H1 (cell line): ENCODE data around the gene AAMDC. TPM values are rescaled to one million over a fixed set of nuclear protein-coding genes. Genes with fewer than 3 reads are reported as not detected.

Experiments used
- CTCF ChIA-PET: fragments of 300-600 bp; sonication (Branson Sonifier 250); formaldehyde crosslinking; loops from one replicate; lab custom pipeline; 2021; ENCODE audit not compliant: partially characterized antibody; lab: Charles Lee
- POLR2A ChIA-PET: fragments of 300-600 bp; sonication (Branson Sonifier 250); formaldehyde crosslinking; loops from one replicate; lab custom pipeline; 2021; ENCODE audit warnings: inconsistent platforms; ENCODE audit not compliant: partially characterized antibody; lab: Charles Lee
- DNase-seq, 2 experiments: peaks; one replicate each; pipeline versions ENCODE4 v3.0.0 to v3.0.0-alpha.2; 2010 to 2022; ENCODE audit warnings: low spot score in 2 of 2, low read depth in 1 of 2, mixed read lengths in 1 of 2
- FAIRE-seq: peaks from 2 replicates; lab custom pipeline; 2011; peaks lifted over from hg19 to GRCh38; lab: Jason Lieb, UNC
- H2AFZ ChIP-seq: 2 replicates; pipeline ENCODE4 v1.8.1; 2012; ENCODE audit warnings: low read length, inconsistent platforms
- H2AK5ac ChIP-seq: 2 replicates; pipeline ENCODE4 v1.6.1; 2013; ENCODE audit warnings: low read depth, low read length
- H2BK120ac ChIP-seq: replicated peaks from 2 replicates; pipeline ENCODE3; 2013; ENCODE audit warnings: low read depth, low read length, inconsistent platforms
- H2BK12ac ChIP-seq: 2 replicates; pipeline ENCODE4 v1.6.1; 2013; ENCODE audit warnings: low read depth, low read length
- H2BK15ac ChIP-seq: 2 replicates; pipeline ENCODE4 v1.6.1; 2013; ENCODE audit warnings: low read length
- H2BK20ac ChIP-seq: 2 replicates; pipeline ENCODE4 v1.6.1; 2013; ENCODE audit warnings: low read length
- H2BK5ac ChIP-seq: 2 replicates; pipeline ENCODE4 v1.6.1; 2013; ENCODE audit warnings: low read depth, low read length
- H3K14ac ChIP-seq: 2 replicates; pipeline ENCODE4 v1.6.1; 2013; ENCODE audit warnings: inconsistent platforms; ENCODE audit not compliant: insufficient read length
- H3K18ac ChIP-seq: 2 replicates; pipeline ENCODE4 v1.6.1; 2013; ENCODE audit warnings: low read length; ENCODE audit errors: extremely low read depth
- H3K23ac ChIP-seq: 2 replicates; pipeline ENCODE4 v1.6.1; 2013; ENCODE audit warnings: inconsistent platforms; ENCODE audit not compliant: insufficient read length
- H3K23me2 ChIP-seq: 2 replicates; pipeline ENCODE4 v1.6.1; 2013; ENCODE audit warnings: low read depth, low read length
- H3K27ac ChIP-seq: 2 replicates; pipeline ENCODE4 v1.6.1; 2011; ENCODE audit warnings: low read depth, low read length, inconsistent platforms
- H3K27me3 ChIP-seq, 4 experiments: replicated peaks in 1 of 4; 1 replicate in 1 of 4; 2 replicates in 3 of 4; pipeline versions ENCODE4 v1.6.1 to v1.8.1; 2011 to 2013; ENCODE audit warnings: low read length in 3 of 4, mild to moderate bottlenecking in 3 of 4, inconsistent platforms in 2 of 4, mixed read lengths in 2 of 4, moderate library complexity in 1 of 4; ENCODE audit not compliant: control insufficient read depth in 3 of 4, insufficient read depth in 3 of 4; ENCODE audit errors: extremely low read depth in 1 of 4
- H3K36me3 ChIP-seq, 4 experiments: 2 replicates each; pipeline versions ENCODE4 v1.6.1 to v1.8.1; 2011 to 2013; ENCODE audit warnings: mild to moderate bottlenecking in 4 of 4, low read length in 3 of 4, moderate library complexity in 2 of 4, control low read depth in 1 of 4, inconsistent platforms in 1 of 4; ENCODE audit not compliant: insufficient read depth in 4 of 4, control insufficient read depth in 2 of 4
- H3K4ac ChIP-seq: replicated peaks from 2 replicates; pipeline ENCODE3; 2013; ENCODE audit warnings: low read length, low read depth, mixed read lengths, inconsistent platforms; ENCODE audit not compliant: insufficient read length
- H3K4me1 ChIP-seq, 4 experiments: replicated peaks in 1 of 4; 1 replicate in 1 of 4; 2 replicates in 3 of 4; pipeline versions ENCODE4 v1.6.1 to v1.8.1; 2011 to 2013; ENCODE audit warnings: low read length in 3 of 4, inconsistent platforms in 2 of 4, mixed read lengths in 1 of 4; ENCODE audit not compliant: insufficient read depth in 4 of 4, control insufficient read depth in 3 of 4
- H3K4me2 ChIP-seq, 2 experiments: 2 replicates each; pipeline versions ENCODE4 v1.6.1 to v1.8.1; 2011 to 2013; ENCODE audit warnings: low read depth in 2 of 2, low read length in 2 of 2, control low read depth in 1 of 2, inconsistent platforms in 1 of 2, mild to moderate bottlenecking in 1 of 2; ENCODE audit not compliant: insufficient read depth in 1 of 2
- H3K4me3 ChIP-seq, 4 experiments: fragments of 200-600, 300-600 bp in 1 of 4; sonication (generic), shearing (Covaris generic), sonication (Bioruptor Twin) in 1 of 4; 2 replicates each; pipeline versions ENCODE4 v1.5.1 to v1.8.1; 2011 to 2016; ENCODE audit warnings: low read length in 4 of 4, low read depth in 3 of 4, control low read depth in 2 of 4, inconsistent platforms in 2 of 4, mild to moderate bottlenecking in 2 of 4, mixed read lengths in 1 of 4, moderate library complexity in 1 of 4; ENCODE audit not compliant: insufficient read depth in 2 of 4; ENCODE audit errors: extremely low read depth in 1 of 4
- H3K56ac ChIP-seq: replicated peaks from 2 replicates; pipeline ENCODE3; 2013; ENCODE audit warnings: low read depth, mild to moderate bottlenecking, mixed read lengths, low read length, inconsistent platforms; ENCODE audit not compliant: insufficient read length
- H3K79me1 ChIP-seq: 2 replicates; pipeline ENCODE4 v1.6.1; 2013; ENCODE audit warnings: low read depth, low read length, control low read depth
- H3K79me2 ChIP-seq, 2 experiments: 2 replicates each; pipeline versions ENCODE4 v1.6.1 to v1.8.1; 2012 to 2013; ENCODE audit warnings: low read length in 2 of 2, mild to moderate bottlenecking in 2 of 2, inconsistent platforms in 1 of 2; ENCODE audit not compliant: insufficient read depth in 2 of 2, control insufficient read depth in 1 of 2
- H3K9ac ChIP-seq, 4 experiments: replicated peaks in 1 of 4; 1 replicate in 1 of 4; 2 replicates in 3 of 4; pipeline versions ENCODE4 v1.6.1 to v1.8.1; 2011 to 2013; ENCODE audit warnings: low read depth in 3 of 4, low read length in 3 of 4, control low read depth in 2 of 4, mild to moderate bottlenecking in 2 of 4, moderate library complexity in 2 of 4, inconsistent platforms in 1 of 4; ENCODE audit errors: extremely low read depth in 1 of 4
- H3K9me3 ChIP-seq, 2 experiments: 2 replicates each; pipeline versions ENCODE4 v1.6.1 to v1.8.1; 2012 to 2013; ENCODE audit warnings: mild to moderate bottlenecking in 2 of 2, moderate library complexity in 2 of 2, control low read depth in 1 of 2, inconsistent platforms in 1 of 2, low read depth in 1 of 2, low read length in 1 of 2, mixed read lengths in 1 of 2; ENCODE audit not compliant: insufficient read depth in 2 of 2
- H4K20me1 ChIP-seq, 2 experiments: replicated peaks in 1 of 2; 2 replicates each; pipeline versions ENCODE3 to v1.8.1; 2011 to 2013; ENCODE audit warnings: inconsistent platforms in 2 of 2, low read length in 2 of 2, mild to moderate bottlenecking in 1 of 2; ENCODE audit not compliant: insufficient read depth in 2 of 2, control insufficient read depth in 1 of 2
- H4K5ac ChIP-seq: 2 replicates; pipeline ENCODE4 v1.6.1; 2013; ENCODE audit warnings: low read length, low read depth, mixed read lengths, inconsistent platforms; ENCODE audit not compliant: insufficient read length
- H4K8ac ChIP-seq: 2 replicates; pipeline ENCODE4 v1.8.0; 2013; ENCODE audit warnings: mild to moderate bottlenecking, moderate library complexity, low read length, inconsistent platforms; ENCODE audit not compliant: insufficient read depth; ENCODE audit errors: extremely low read depth
- H4K91ac ChIP-seq: replicated peaks from 2 replicates; pipeline ENCODE3; 2013; ENCODE audit warnings: low read length, mixed read lengths, inconsistent platforms; ENCODE audit not compliant: insufficient read length
- CTBP2 ChIP-seq: IDR thresholded peaks from 2 replicates; pipeline ENCODE4 v1.7.0; 2011; ENCODE audit warnings: borderline replicate concordance, mild to moderate bottlenecking, moderate library complexity, mixed read lengths, low read length; ENCODE audit not compliant: insufficient read depth, insufficient read length
- EZH2 ChIP-seq: fragments of 200-600 bp; sonication (generic); IDR thresholded peaks from 2 replicates; pipeline ENCODE4 v1.7.1; 2012; ENCODE audit warnings: low read depth, mild to moderate bottlenecking, moderate library complexity, low read length, inconsistent platforms; ENCODE audit not compliant: severe bottlenecking
- FOSL1 ChIP-seq: IDR thresholded peaks from 2 replicates; pipeline ENCODE4 v1.6.1; 2011; ENCODE audit warnings: mild to moderate bottlenecking, low read depth, low read length, moderate library complexity; ENCODE audit not compliant: insufficient read depth
- RNF2 ChIP-seq: fragments of 200-900, 300-1000 bp; sonication (generic); IDR thresholded peaks from 2 replicates; pipeline ENCODE4 v1.7.1; 2016; ENCODE audit warnings: borderline replicate concordance, low read depth, mild to moderate bottlenecking, antibody characterized with exemption, low read length; ENCODE audit not compliant: poor library complexity, severe bottlenecking; ENCODE audit errors: missing control alignments
- SIN3A ChIP-seq, 2 experiments: IDR thresholded peaks in 1 of 2; conservative IDR thresholded peaks in 1 of 2; 2 replicates each; pipeline ENCODE4 v1.6.1; 2011 to 2012; ENCODE audit warnings: low read length in 2 of 2, improper control_type of control experiment in 1 of 2, low read depth in 1 of 2, mild to moderate bottlenecking in 1 of 2
- YY1 ChIP-seq: IDR thresholded peaks from 2 replicates; pipeline ENCODE4 v1.6.1; 2011; ENCODE audit warnings: low read depth, mild to moderate bottlenecking, low read length
- WGBS, 2 experiments: shearing (Covaris generic) in 1 of 2; methylation state at CpG; one replicate each; pipeline versions ENCODE4 v1.1.6 to v1.1.7; 2013 to 2015; ENCODE audit warnings: low lambda C conversion rate in 2 of 2, mixed read lengths in 2 of 2, inconsistent platforms in 1 of 2, low coverage in 1 of 2, missing lambda C conversion rate in 1 of 2; ENCODE audit not compliant: insufficient replicate concordance in 2 of 2, insufficient coverage in 1 of 2, insufficient read length in 1 of 2; ENCODE audit errors: extremely low coverage in 1 of 2, missing lambda C conversion rate in 1 of 2; 5-methylcytosine and 5-hydroxymethylcytosine counted together
- polyA plus RNA-seq, 7 experiments: library from polyadenylated mRNA; depleted of rRNA in 3 of 7; stranded (reverse) in 5 of 7; unstranded in 2 of 7; fragments of >200 nt in 5 of 7; fragments of 200-250 nt in 2 of 7; gene quantifications; 1 replicate in 5 of 7; 2 replicates in 1 of 7; 4 replicates in 1 of 7; pipeline versions ENCODE4 v1.2.1 to v1.2.3, GENCODE V29; 2011 to 2013; ENCODE audit warnings: missing spikeins in 2 of 7, mixed read lengths in 2 of 7
- total RNA-seq: library from RNA; stranded (reverse); fragmentation: NEBNext Ultra II Directional; extraction: Animal tissue kit (Norgen Biotek cat#: 25700); gene quantifications from 2 replicates; pipeline ENCODE4 v1.2.1, GENCODE V29; 2021

Gene AAMDC
- total and polyA plus RNA-seq, 2 of the 8 experiments (the other 6 are each of a cell fraction or from before 2014, with no cell fraction given), result 17.2 to 19.5 TPM

DNA sequence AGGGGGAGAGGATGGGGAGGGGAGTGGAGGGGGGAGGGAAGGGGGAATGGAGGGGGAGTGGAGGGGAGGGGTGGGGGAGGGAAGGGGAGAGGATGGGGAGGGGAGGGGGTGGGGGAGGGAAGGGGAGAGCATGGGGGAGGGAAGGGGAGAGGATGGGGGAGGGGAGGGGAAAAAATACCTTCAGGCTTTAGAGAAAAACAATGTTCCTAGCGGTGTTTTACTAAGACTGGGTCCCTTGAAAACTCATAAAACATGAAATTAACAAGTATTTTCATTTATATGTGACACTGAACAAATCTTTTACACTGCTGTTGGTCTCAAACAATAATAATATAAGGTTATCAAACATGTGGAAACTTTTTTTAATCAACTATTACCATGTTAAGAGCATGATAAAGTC is 42.8 kb upstream of the AAMDC start:
- Histone ChIP-seq H3K79me1 (no peaks in the 10 kb centered on the region; the same call in 1 of the 2 replicates), H4K20me1 (peaks cover 9 to 14% of the 10 kb centered on the region in 2 experiments)
- FAIRE-seq, result no peak

More for the DNA sequence above, 42.8 kb upstream of the AAMDC start:
- ChIA-PET POLR2A (no interaction called here), CTCF (interaction anchor here (2.2 to 2.4 kb wide), 2 partner anchors 12 to 221 kb away, joined by 5 to 11 read pairs; no protein-coding TSS in a partner anchor)
- Histone ChIP-seq H2BK20ac (no peak overlapping the region), H3K4me2 (no peak overlapping the region), H2BK120ac (no peak overlapping the region), H2BK12ac (no peak overlapping the region), H3K4me3 (no peak overlapping the region), H3K23ac (no peak overlapping the region), H2BK5ac (no peak overlapping the region), H2BK15ac (no peak overlapping the region), H3K27me3 (no peaks in the 10 kb centered on the region), H3K36me3 (no peaks in the 10 kb centered on the region; a peak in 1 of 8 replicates), H3K23me2 (no peaks in the 10 kb centered on the region), H3K79me2 (peaks cover 3 to 94% of the 10 kb centered on the region in 2 experiments; a peak in 3 of 4 replicates), H3K56ac (no peak overlapping the region), H3K4me1 (no peaks in the 10 kb centered on the region), H4K5ac (no peak overlapping the region), H3K4ac (no peak overlapping the region)
- 86% methylated on average over 1 of the region's 1 CpG; no CpG with 5 or more reads in 1 of the 2 experiments for WGBS, 2 experiments
- DNase-seq, result no peak
- no peak for TF ChIP-seq RNF2
- no peak for TF ChIP-seq SIN3A (conservative IDR thresholded peaks at IDR 0.05 in 1 of 2, IDR thresholded peaks at IDR 0.05 in 1 of 2; ENCODE audit: low read depth in 1 of 2, low read length in 2 of 2)
- TF ChIP-seq EZH2, result no peak
- no peak for TF ChIP-seq CTBP2
- no peak for TF ChIP-seq YY1
- TF ChIP-seq FOSL1, result no peak
- TF ChIP-seq, all 59 proteins: peak for 0
- H3K9ac ChIP-seq, result no peak overlapping the region
- no peak overlapping the region for H4K8ac ChIP-seq
- no peaks in the 10 kb centered on the region for H3K9me3 ChIP-seq
- no peak overlapping the region for H2AFZ ChIP-seq
- no peak overlapping the region for H3K27ac ChIP-seq
- H2AK5ac ChIP-seq, result no peak overlapping the region
- H3K18ac ChIP-seq, result no peak overlapping the region
- H3K14ac ChIP-seq, result no peak overlapping the region
- no peak overlapping the region for H4K91ac ChIP-seq
